SKM-1 treated with dmso at 0.1 percent for 144 hours (cell line): ENCODE measurements around the gene CP.

Experiments
- DNase-seq: peaks from one replicate; lab custom pipeline; 2025; ENCODE audit not compliant: unreplicated experiment; lab: John Stamatoyannopoulos, UW

CP gene

DNA sequence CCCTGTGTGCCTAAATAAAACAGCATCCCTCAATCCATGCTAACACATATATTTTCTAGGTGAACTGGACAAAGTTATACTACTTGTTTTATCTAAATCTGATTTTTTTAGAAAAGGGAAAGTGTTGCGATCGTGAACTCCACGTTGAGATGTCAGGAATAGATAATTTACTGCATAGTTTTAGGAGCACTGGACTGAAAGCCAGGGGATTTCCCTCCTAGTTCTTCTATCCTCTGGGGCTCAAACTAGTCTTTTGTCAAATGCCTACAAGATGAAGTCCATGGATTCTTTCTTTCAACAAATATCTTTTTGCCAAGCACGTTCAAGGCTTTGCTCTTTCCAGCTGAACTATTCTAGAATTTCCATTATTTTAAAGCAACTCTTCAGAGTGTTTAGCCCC is 92.8 kb downstream of the CP start:
- DNase-seq = no peak

DNA sequence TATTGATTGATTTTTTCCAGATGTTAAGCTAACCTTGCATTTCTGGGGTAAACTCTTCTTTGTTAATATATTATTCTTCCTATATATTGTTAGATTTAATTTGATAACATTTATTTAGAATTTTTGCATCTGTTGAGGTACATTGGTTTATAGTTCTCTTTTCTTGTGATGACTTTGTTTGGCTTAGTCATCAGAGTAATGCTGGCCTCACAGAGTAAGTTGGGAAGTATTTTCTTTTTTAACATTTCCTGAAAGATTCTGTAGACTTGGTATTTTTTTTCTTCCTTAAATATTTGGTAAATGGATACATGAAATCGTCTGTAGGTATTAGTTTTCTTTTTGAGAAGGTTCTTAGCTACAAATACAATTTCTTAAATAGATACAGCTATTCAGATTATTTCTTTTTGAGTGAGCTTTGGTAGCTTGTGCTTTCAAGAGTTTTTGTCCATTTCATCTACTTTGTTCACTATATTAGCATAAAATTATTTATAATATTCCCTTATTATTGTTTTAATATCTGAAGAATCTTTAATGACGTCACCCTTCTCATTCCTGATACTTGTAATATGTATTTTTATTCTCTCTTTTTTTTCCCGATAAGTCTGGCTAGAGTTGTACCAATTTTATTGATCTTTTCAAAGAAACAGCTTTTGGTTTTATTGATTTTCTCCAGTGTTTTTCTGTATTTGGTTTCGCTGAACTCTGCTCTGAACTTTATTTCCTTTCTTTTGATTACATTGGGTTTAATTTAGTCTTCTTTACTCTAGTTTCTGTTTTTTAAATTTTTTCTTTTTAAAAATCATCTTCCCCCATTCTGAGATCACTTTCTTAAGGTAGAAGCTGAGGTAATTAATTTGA is 98.7 kb downstream of the CP start:
- DNase-seq = no peak
